HCT116 (cell line): ENCODE results near the gene SNUPN. TPM values are rescaled to one million over a fixed set of nuclear protein-coding genes. Genes with fewer than 3 reads are reported as not detected.

Experiments
- ATAC-seq: fragments of 200-7000 bp; cut with Tn5 transposase; 2 replicates; pipeline ENCODE4 v1.9.1; 2020; ENCODE audit warnings: mild to moderate bottlenecking, moderate library complexity
- BruUV-seq: library from RNA; stranded (reverse); fragments of 400-500 nt; replicated peaks from 2 replicates; lab custom pipeline; 2021; lab: Mats Ljungman, UMichigan
- CTCF ChIA-PET: fragments of 300-600 bp; sonication (Branson Sonifier 250); formaldehyde crosslinking; loops from one replicate; lab custom pipeline; 2021; ENCODE audit warnings: antibody characterized with exemption; lab: Charles Lee
- POLR2A ChIA-PET: fragments of 300-600, 350-600 bp; sonication (Branson Sonifier 250); formaldehyde crosslinking; loops from one replicate; lab custom pipeline; 2021; ENCODE audit warnings: antibody characterized with exemption; lab: Charles Lee
- RAD21 ChIA-PET, 2 experiments: fragments of 300-600 bp; sonication (Branson Sonifier 250); formaldehyde crosslinking; loops; one replicate each; lab custom pipeline; 2023; ENCODE audit warnings: low total read pairs in 2 of 2; ENCODE audit not compliant: uncharacterized antibody in 2 of 2, unreplicated experiment in 2 of 2, low non-redundant PET in 1 of 2; lab: Charles Lee
- DNase-seq: peaks from one replicate; pipeline ENCODE4 v3.0.0-alpha.2; 2010; ENCODE audit warnings: low read depth, low spot score
- H2AFZ ChIP-seq: fragments of 200-600 bp; shearing (Covaris generic), sonication (generic); 2 replicates; pipeline ENCODE4 v1.6.1; 2017; ENCODE audit warnings: low read depth, mixed run types, mixed read lengths, antibody characterized with exemption, low read length; ENCODE audit not compliant: poor library complexity, severe bottlenecking
- H3K27ac ChIP-seq: 2 replicates; pipeline ENCODE4 v1.5.1; 2012; ENCODE audit warnings: low read depth, low read length
- H3K27me3 ChIP-seq: fragments of 200-600 bp; sonication (generic); 2 replicates; pipeline ENCODE4 v1.6.1; 2016; ENCODE audit warnings: mixed run types, low read length, mixed read lengths; ENCODE audit not compliant: insufficient read depth
- H3K36me3 ChIP-seq, 2 experiments: fragments of 200-500 bp in 1 of 2; fragments of 200-600 bp in 1 of 2; sonication (Bioruptor generic) in 1 of 2; sonication (generic) in 1 of 2; 2 replicates each; pipeline versions ENCODE4 v1.5.1 to v1.6.1; 2014 to 2016; ENCODE audit warnings: low read length in 2 of 2, inconsistent platforms in 1 of 2, mixed read lengths in 1 of 2, mixed run types in 1 of 2; ENCODE audit not compliant: insufficient read depth in 2 of 2, control insufficient read depth in 1 of 2
- H3K4me1 ChIP-seq, 2 experiments: fragments of 200-600 bp in 1 of 2; sonication (generic) in 1 of 2; 2 replicates each; pipeline versions ENCODE4 v1.5.1 to v1.6.1; 2012 to 2017; ENCODE audit warnings: low read length in 2 of 2, inconsistent platforms in 1 of 2, mild to moderate bottlenecking in 1 of 2, mixed read lengths in 1 of 2, mixed run types in 1 of 2, moderate library complexity in 1 of 2; ENCODE audit not compliant: insufficient read depth in 2 of 2, control insufficient read depth in 1 of 2
- H3K4me2 ChIP-seq: fragments of 200-600 bp; sonication (generic); 2 replicates; pipeline ENCODE4 v1.6.1; 2017; ENCODE audit warnings: mixed run types, low read length, mixed read lengths
- H3K4me3 ChIP-seq, 2 experiments: fragments of 200-600 bp in 1 of 2; sonication (generic) in 1 of 2; replicated peaks in 1 of 2; 2 replicates each; pipeline ENCODE4 v1.5.1; 2011 to 2016; ENCODE audit warnings: low read length in 2 of 2, control low read depth in 1 of 2, low read depth in 1 of 2, mild to moderate bottlenecking in 1 of 2, mixed read lengths in 1 of 2, mixed run types in 1 of 2
- H3K79me2 ChIP-seq: fragments of 200-600 bp; sonication (generic); 2 replicates; pipeline ENCODE4 v1.6.1; 2017; ENCODE audit warnings: mild to moderate bottlenecking, mixed run types, low read length, moderate library complexity, mixed read lengths; ENCODE audit not compliant: insufficient read depth
- H3K9ac ChIP-seq: fragments of 200-600 bp; sonication (generic); 2 replicates; pipeline ENCODE4 v1.6.1; 2016; ENCODE audit warnings: low read length, mixed read lengths
- H3K9me2 ChIP-seq: fragments of 200-600 bp; sonication (generic), shearing (Covaris generic); 2 replicates; pipeline ENCODE4 v1.6.1; 2017; ENCODE audit warnings: mixed run types, mild to moderate bottlenecking, moderate library complexity; ENCODE audit not compliant: insufficient read depth
- H3K9me3 ChIP-seq, 2 experiments: fragments of 200-500 bp in 1 of 2; fragments of 200-600 bp in 1 of 2; sonication (Bioruptor generic) in 1 of 2; sonication (generic) in 1 of 2; 2 replicates each; pipeline ENCODE4 v1.6.1; 2014 to 2017; ENCODE audit warnings: low read length in 2 of 2, mixed read lengths in 2 of 2, inconsistent platforms in 1 of 2, low read depth in 1 of 2, mild to moderate bottlenecking in 1 of 2, mixed run types in 1 of 2, moderate library complexity in 1 of 2; ENCODE audit not compliant: control insufficient read depth in 1 of 2, insufficient read depth in 1 of 2
- H4K20me1 ChIP-seq: fragments of 200-600 bp; sonication (generic), shearing (Covaris generic); 2 replicates; pipeline ENCODE4 v1.6.1; 2017; ENCODE audit warnings: mixed run types, mild to moderate bottlenecking, moderate library complexity; ENCODE audit not compliant: insufficient read depth
- ATF3 ChIP-seq: IDR thresholded peaks from 2 replicates; pipeline ENCODE4 v1.6.1; 2012
- CBX3 ChIP-seq: IDR thresholded peaks from 2 replicates; pipeline ENCODE4 v1.6.1; 2012; ENCODE audit warnings: low read depth
- CTCF ChIP-seq, 3 experiments: fragments of 200-600 bp in 1 of 3; sonication (generic) in 1 of 3; IDR thresholded peaks in 2 of 3; conservative IDR thresholded peaks in 1 of 3; 2 replicates each; pipeline ENCODE4 v1.5.1; 2012 to 2017; ENCODE audit warnings: low read depth in 2 of 3, low read length in 2 of 3, antibody characterized with exemption in 1 of 3, borderline replicate concordance in 1 of 3, control low read depth in 1 of 3, mild to moderate bottlenecking in 1 of 3, mixed read lengths in 1 of 3, mixed run types in 1 of 3, moderate library complexity in 1 of 3; ENCODE audit not compliant: insufficient read depth in 1 of 3
- EGR1 ChIP-seq: IDR thresholded peaks from 2 replicates; pipeline ENCODE4 v1.6.1; 2012; ENCODE audit warnings: low read depth
- ELF1 ChIP-seq: IDR thresholded peaks from 2 replicates; pipeline ENCODE4 v1.6.1; 2012; ENCODE audit warnings: low read depth, borderline replicate concordance
- EZH2phosphoT487 ChIP-seq: fragments of 200-600 bp; IDR thresholded peaks from 2 replicates; pipeline ENCODE4 v1.6.1; 2018; ENCODE audit warnings: antibody characterized with exemption, borderline replicate concordance
- FOSL1 ChIP-seq: IDR thresholded peaks from 2 replicates; pipeline ENCODE4 v1.6.1; 2012; ENCODE audit warnings: low read depth
- JUND ChIP-seq: IDR thresholded peaks from 2 replicates; pipeline ENCODE4 v1.6.1; 2012
- POLR2A ChIP-seq: IDR thresholded peaks from 2 replicates; pipeline ENCODE4 v1.7.0; 2011; ENCODE audit warnings: borderline replicate concordance; ENCODE audit not compliant: insufficient read depth, insufficient read length; ENCODE audit errors: extremely low read depth
- POLR2AphosphoS5 ChIP-seq: IDR thresholded peaks from 2 replicates; pipeline ENCODE4 v1.6.1; 2011; ENCODE audit warnings: mild to moderate bottlenecking, low read depth, low read length, moderate library complexity
- RAD21 ChIP-seq: IDR thresholded peaks from 2 replicates; pipeline ENCODE4 v1.6.1; 2012; ENCODE audit warnings: low read depth, mild to moderate bottlenecking
- TCF7L2 ChIP-seq: IDR thresholded peaks from 2 replicates; pipeline ENCODE4 v1.7.0; 2011; ENCODE audit warnings: borderline replicate concordance, inconsistent platforms; ENCODE audit not compliant: insufficient read depth, insufficient read length; ENCODE audit errors: extremely low read depth
- ZBTB33 ChIP-seq: IDR thresholded peaks from 2 replicates; pipeline ENCODE4 v1.6.1; 2011; ENCODE audit warnings: mild to moderate bottlenecking, low read length, moderate library complexity; ENCODE audit not compliant: insufficient replicate concordance; ENCODE audit errors: extremely low read depth
- ZFX ChIP-seq: fragments of 450-650 bp; IDR thresholded peaks from 2 replicates; pipeline ENCODE4 v1.6.1; 2017
- ZNF274 ChIP-seq: fragments of 200-500 bp; sonication (Bioruptor generic); IDR thresholded peaks from 2 replicates; pipeline ENCODE4 v1.6.1; 2014; ENCODE audit warnings: mild to moderate bottlenecking, low read depth, low read length, inconsistent platforms
- intact Hi-C: fragments of 100-400 bp; cut with micrococcal nuclease; formaldehyde crosslinking; loops from 2 replicates; pipeline ENCODE4 v1.10.0; 2022
- total RNA-seq: library from RNA; stranded (reverse); gene quantifications from one replicate; pipeline ENCODE4 v1.2.1, GENCODE V29; 2021; ENCODE audit not compliant: unreplicated experiment

SNUPN gene
- total RNA-seq, 1 experiment from 2014 or later: 29.8 TPM

GRCh38 chr15:75606711-75607699 is 18.5 kb downstream of the SNUPN start (continued):
- no peak for TF ChIP-seq ATF3
- TF ChIP-seq ELF1: no peak
- no peak for TF ChIP-seq ZFX
- TF ChIP-seq RAD21: no peak
- TF ChIP-seq JUND: no peak
- TF ChIP-seq CBX3: no peak
- TF ChIP-seq CTCF (IDR thresholded peaks at IDR 0.05 in 2 of 3, conservative IDR thresholded peaks at IDR 0.05 in 1 of 3; ENCODE audit: borderline replicate concordance in 1 of 3, insufficient read depth in 1 of 3, low read depth in 2 of 3, low read length in 2 of 3): no peak

GRCh38 chr15:75606026-75606425 is 19.5 kb downstream of the SNUPN start:
- no peaks in the 10 kb centered on the region for H3K9me2 ChIP-seq
- ATAC-seq: no peak
- H3K36me3 ChIP-seq: peaks cover 23 to 38% of the 10 kb centered on the region in 2 experiments
- H3K4me1 ChIP-seq: no peaks in the 10 kb centered on the region
- POLR2A ChIA-PET: no interaction called here
- no peak for DNase-seq
- intact Hi-C loops: no loop called here
- H3K9me3 ChIP-seq: no peaks in the 10 kb centered on the region
- H2AFZ ChIP-seq: no peak overlapping the region
- no peaks in the 10 kb centered on the region for H3K79me2 ChIP-seq
- H3K27me3 ChIP-seq: no peaks in the 10 kb centered on the region
- no peaks in the 10 kb centered on the region for H4K20me1 ChIP-seq
- CTCF ChIA-PET: no interaction called here
- no peak overlapping the region for H3K4me2 ChIP-seq
- RAD21 ChIA-PET: no interaction called here
- no peak overlapping the region for H3K4me3 ChIP-seq
- H3K27ac ChIP-seq: no peak overlapping the region
- no TSS peak for BruUV-seq
- no peak overlapping the region for H3K9ac ChIP-seq
- TF ChIP-seq EZH2phosphoT487 (no peak), TCF7L2 (no peak), ATF3 (no peak), POLR2AphosphoS5 (no peak), CBX3 (no peak), EGR1 (no peak), FOSL1 (no peak), ZBTB33 (no peak), JUND (no peak), ZNF274 (no peak), RAD21 (no peak), POLR2A (no peak), ZFX (no peak), CTCF (IDR thresholded peaks at IDR 0.05 in 2 of 3, conservative IDR thresholded peaks at IDR 0.05 in 1 of 3; ENCODE audit: borderline replicate concordance in 1 of 3, insufficient read depth in 1 of 3, low read depth in 2 of 3, low read length in 2 of 3) (no peak)
